Left cardiac atrium (tissue), 4 donors: ENCODE measurements around the gene DLST. TPM values are rescaled to one million over a fixed set of nuclear protein-coding genes. Genes with fewer than 3 reads are reported as not detected.

ENCODE experiments used
- ATAC-seq, 2 donors: fragments of 200-7000 bp; cut with Tn5 transposase; one replicate each; pipeline ENCODE4 v1.9.1; 2020; ENCODE audit warnings: mild to moderate bottlenecking in 2 of 2, moderate library complexity in 2 of 2
- DNase-seq: peaks from one replicate; pipeline ENCODE4 v3.0.0-alpha.2; 2020
- intact Hi-C, 2 donors: fragments of 100-400 bp; cut with DNase I; formaldehyde crosslinking; loops; one replicate each; pipeline versions ENCODE4 v1.14.1 to v1.15.1; 2022 to 2023
- long read RNA-seq: library from polyadenylated mRNA; unstranded; transcript quantifications from one replicate; pipeline ENCODE4 v2.0.0, GENCODE V29; 2021
- total RNA-seq, 2 donors: library from RNA; stranded (reverse); fragmentation: NEBNext Ultra II Directional; extraction: Animal tissue kit (Norgen Biotek cat#: 25700); gene quantifications; one replicate each; pipeline ENCODE4 v1.2.1, GENCODE V29; 2021
- donor health status: DM: no; HTN: yes; CAD: no.
- donor health status: DM: no; HTN: yes; CAD: no; lungs with severe emphysema.
- donor health status: DM: yes; HTN: yes; CAD: no.
- donor health status: Dilated cardiomyopathy.

Gene DLST
- 100 to 1,000 TPM; 133 to 137 TPM for total RNA-seq
- long read RNA-seq, partial matches to known transcripts: 3 of 7 reads
- long read RNA-seq, other reads (novel, unspliced or antisense): 1 of 7 reads

DNA sequence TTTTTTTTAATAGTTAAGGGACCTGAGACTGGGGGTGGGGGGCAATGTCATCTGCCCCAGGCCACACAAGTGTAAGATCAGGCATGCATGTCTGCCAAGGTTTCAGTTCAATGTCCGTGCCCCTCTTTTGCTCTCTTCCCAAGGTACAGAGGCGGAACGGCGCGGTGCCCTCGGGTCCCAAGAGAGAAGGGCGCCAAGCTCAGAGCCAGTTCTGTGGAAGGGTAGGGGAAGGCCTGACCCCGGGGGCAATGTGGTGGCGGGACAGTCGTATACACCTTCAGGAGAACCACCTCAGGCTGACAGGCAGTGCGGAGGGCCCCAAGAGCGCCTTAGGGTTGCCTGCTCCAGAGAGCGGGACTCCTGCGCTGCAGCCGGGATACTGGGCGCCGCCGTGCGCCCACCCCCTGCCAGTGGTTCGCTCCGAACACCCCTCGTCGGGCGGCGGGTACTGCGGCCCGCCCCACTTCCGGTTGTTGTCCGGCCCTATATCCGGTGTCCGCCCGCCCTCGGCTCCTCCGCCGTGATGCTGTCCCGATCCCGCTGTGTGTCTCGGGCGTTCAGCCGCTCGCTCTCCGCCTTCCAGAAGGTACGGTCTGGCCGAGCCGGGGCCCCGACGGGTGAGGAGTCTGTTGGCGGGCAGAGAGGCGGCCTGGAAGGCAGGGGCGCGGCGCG lies at the start of gene DLST:
DLST (plus strand) TSS at position 486 of the 672 bp plus-strand sequence; CDS start at position 524, 38 bp downstream.
- ATAC-seq (peak; percentile 99), DNase-seq (peak; percentile 90)
- intact Hi-C loops: no loop called here

DNA sequence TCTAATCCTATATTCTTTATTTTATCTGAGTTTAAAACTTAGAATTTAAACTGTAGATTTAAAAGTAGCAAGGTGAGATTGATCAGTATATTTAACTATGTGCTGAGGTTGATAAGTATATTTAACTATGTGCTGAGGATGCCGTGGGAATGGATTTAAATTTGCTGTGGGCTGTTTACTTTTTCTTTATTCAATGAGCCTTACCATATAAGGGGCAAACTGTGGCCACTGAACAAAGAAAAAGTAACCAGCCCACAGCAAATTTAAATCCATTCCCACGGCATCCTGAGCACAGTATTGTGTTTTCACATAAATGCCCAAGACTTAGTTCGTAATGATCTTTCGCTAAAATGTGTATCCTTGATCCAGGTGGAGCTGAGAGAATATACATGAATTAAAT lies 48.9 kb upstream of the DLST start:
- intact Hi-C loops: no loop called here
- DNase-seq (no peak), ATAC-seq (no peak)

DNA sequence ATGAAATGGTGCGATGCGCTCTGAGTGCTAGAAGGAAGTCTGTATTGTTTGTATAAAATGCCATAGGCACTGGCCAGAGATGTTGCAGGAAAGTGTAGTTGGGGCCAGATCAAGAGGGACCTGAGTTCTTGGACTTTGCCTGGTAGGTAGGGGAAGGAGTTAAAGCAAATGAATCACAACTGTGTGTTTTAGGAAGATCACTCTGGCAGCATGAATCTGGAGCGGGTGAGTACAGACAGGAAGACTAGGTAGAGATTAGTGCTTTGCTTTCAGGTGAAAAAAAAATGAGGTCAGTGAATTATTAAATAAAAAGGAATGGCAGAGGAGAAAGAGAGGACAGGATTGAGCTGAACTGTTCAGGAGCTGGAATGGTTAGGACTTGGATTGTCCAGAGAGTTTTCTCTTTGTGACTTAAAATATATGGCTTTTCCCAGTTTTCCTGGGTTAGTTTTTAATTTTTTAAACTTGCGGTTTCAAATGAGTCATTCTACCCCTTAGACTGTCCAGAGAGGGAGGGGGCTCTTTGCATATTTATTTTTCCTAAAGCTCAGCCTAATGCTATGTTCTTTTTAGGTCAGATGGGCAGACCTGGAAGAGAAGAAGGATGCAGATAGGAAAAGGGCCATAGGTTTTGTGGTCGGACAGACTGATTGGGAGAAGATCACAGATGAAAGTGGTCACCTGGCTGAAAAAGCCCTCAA lies 46.9 kb upstream of the DLST start:
- intact Hi-C loops: no loop called here
- ATAC-seq: no peak
- DNase-seq: no peak

DNA sequence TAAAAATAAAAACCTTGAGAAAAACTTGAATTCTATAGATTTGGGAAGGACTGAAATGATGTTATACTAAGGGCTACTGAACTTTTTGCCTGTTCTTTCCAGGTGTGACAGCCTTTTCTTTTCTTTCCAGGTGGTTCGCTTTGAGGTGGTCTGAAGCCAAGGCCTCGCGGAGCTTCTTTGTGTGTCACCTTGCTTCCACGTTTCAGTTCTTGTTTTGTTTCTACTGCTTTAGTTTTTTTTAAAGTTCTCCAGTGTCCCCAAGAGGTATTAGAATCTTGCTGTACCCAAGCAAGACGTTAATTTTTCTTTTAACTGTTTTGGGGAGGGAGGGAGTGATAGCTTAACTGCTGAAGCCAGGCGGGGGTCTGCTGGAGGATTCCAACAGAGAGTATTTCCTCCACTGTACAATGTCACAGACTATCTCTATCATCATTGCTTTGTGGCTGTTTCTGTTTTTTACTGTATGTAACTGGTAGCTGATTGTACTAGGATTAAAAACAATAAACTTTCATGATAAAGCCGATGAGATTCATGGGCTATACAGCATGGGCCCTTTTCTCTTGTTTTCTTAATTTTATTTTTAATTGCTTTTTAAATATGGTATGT lies 46.0 kb upstream of the DLST start:
- intact Hi-C loops: no loop called here
- ATAC-seq: no peak
- no peak for DNase-seq

DNA sequence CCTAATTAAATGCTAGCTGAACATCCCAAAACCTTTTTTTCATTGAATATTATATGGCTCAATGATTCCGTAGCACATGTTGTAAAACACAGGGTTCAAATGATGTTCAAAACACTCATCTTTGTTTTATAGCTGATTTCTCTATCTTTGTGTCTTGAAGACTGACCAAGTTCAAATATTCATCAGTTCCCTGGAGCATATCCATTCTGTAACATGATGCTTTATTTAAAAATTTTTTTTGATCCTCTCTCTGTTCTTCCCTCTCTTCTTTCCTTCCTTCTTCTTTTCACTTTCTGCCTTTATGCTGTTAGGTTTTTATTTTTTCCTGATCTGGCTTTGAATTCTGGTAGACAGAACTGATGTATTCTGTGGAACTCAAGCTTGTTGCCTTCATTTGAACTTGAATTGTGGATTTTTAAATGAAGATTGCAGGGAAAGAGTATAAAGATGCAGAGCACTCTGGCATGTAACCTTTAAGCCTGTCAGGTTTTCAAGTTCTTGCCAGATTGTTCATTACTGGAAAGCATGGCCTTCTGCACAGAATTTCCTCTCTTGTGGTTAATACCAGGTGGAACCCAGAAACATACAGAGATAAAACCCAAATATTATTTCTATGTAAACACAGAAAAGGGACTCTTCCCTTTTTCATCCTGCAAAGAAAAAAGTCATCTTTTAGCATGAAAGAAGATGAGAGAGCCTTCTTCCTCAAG lies 45.3 kb upstream of the DLST start:
- DNase-seq (no peak), ATAC-seq (no peak)
- intact Hi-C loops: no loop called here

DNA sequence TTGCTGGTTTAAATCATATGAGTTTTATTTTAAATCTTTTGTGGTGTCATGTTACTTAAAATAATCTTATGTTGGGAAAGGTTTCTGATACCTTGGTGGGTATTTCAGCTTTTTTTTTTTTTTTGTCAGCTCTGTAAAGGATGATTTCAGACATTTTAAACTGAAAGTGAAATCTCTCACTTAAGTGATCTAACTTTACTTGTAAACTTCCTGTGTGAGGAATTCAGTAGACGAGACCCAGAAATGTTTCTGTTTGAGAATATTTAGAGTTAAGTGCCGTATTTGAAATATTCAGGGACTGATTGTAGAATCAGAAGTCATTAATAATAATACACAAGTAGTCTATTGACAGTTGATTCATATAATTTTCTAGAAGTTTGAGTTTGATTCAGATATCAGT lies 43.5 kb upstream of the DLST start:
- no peak for ATAC-seq

DNA sequence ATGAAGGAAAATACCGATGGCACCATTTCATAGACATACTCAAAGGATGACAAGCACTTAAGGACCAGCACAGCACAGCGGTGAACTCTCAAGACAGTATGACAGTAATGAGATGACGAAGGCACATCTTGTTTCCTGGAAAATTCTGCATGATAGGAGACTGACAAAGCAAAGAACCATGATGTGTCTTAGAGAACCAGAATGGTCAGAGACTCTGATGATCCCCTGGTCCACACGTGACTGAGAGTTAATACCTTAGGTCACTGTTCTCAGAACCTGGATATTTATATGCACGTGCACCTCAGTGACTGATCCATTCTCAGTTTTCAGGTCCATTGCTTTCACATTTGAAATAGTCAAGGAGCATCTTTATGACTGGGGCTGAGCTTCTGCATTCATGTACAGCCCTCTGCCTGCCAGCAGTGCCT lies 41.1 kb upstream of the DLST start:
- DNase-seq (no peak), ATAC-seq (no peak)
- intact Hi-C loops: no loop called here

More for the DNA sequence above, 43.5 kb upstream of the DLST start:
- intact Hi-C loops: no loop called here
- no peak for DNase-seq

DNA sequence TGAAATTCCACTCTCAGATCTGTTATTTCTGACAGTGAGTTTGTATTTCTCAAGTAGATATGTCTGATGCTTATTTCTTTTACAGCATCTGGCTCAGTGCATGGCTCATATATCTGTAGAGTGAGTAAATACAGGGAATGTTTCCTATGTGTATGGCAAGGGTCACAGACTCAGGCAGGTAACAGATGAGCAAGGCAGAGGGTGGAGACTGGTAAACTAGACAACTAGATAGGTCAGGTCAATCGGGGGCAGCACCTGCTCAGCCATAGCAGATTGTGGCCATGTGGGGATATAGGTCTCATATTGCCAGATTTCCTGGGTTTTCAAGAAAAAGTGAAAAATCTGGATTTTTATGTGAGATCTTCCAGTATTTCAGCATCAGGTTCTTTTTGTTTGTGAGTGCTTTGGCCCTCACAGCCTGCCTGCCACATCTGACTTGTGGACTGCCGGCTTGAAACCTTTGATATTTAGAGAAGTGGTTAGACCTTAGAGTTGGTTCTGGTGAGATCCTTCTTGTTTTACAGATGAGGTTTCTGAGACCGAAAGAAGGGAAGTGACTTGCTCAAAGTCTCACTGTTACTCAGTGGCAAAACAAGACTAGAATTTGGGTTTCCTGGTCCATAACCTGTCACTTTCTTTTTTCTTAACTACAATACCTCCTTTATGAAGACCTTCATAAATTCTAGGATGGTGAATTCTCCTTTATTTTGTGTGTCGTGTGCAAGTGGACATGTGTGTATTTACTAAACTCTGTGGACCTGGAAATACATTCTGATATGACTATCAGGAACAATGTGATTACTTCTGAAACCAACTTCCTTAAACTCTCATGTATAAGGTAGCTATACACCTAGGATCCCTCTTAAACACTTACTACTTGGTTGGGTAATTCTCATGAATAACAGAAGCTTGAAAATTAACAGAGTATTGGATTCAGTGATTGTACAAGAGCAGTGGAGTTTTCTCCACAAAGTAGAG lies 40.2 kb upstream of the DLST start:
- ATAC-seq: no peak
- DNase-seq: no peak
- intact Hi-C loops: no loop called here

DNA sequence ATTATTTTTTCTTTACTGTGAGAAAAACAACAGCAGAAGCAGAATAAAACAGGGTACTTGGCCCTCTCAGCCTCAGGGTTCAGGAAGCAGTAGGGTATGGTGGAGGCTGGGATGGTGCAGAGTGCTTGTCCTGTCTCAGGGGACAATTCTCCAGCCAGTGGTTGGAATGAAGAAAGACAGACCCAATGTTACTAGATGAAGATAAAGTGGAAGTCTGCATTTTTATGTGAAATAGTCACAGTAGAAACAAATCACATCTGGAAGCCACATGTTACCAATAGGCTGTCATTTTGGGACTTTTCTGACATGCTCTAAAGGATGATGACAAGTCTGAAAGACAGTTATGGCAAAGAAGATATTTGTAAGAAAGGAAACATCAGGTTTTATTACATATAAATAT lies 38.1 kb upstream of the DLST start:
- DNase-seq (no peak), ATAC-seq (peak; percentile 67 to 77)
- intact Hi-C loops: no loop called here

DNA sequence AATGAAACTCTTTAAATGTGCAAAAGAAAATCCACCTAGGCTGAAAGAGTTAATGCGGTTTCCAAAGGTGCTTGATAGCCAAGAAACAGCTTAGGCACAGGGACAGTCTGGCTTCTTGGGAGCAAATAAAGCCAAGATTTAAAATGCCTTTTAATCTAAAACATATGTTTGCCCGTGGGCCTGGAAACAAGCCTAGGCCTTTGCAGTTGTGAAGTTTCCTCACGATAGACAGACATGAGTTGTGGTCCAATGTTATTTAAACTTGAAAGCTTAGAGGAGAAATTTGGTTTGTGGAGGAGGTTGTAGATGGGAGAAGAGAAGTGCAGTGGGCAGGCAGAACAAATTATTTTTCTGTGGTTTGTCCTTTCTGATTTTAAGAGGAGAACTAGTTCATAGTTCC lies 35.5 kb upstream of the DLST start:
- ATAC-seq (peak; percentile 13 to 58), DNase-seq (no peak)
- intact Hi-C loops: no loop called here

DNA sequence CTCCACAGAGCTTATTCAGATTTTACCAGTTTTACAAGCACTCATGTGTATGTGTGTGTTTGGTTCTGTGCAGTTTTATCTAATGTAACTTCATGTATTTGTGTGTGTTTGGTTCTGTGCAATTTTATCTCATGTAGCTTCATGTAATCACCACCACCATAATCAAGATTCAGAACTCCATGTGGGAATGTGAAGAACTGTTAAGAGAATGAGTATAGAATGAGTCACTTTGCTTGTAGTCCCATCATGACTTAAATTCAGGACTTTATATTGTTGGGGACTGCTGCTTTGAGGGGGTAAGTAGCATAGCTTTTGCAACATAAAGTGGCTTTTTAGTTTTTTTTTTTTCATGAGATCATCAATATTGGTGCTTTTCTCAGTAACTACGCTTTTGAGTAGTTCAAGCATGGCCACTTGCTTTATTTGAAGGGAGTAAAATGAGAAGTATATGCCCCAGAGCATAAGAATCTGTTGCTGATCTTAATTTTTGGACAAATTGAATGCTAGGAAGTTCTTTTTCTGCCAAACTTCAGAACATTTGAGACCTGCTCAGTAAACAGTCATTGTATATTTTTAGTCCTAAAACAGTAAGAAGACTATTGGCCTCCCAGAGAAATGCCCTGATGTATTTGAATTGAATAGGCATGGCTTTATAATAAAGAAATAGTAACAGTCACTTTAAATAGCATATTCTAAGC lies 34.6 kb upstream of the DLST start:
- ATAC-seq (no peak), DNase-seq (no peak)
- intact Hi-C loops: no loop called here

DNA sequence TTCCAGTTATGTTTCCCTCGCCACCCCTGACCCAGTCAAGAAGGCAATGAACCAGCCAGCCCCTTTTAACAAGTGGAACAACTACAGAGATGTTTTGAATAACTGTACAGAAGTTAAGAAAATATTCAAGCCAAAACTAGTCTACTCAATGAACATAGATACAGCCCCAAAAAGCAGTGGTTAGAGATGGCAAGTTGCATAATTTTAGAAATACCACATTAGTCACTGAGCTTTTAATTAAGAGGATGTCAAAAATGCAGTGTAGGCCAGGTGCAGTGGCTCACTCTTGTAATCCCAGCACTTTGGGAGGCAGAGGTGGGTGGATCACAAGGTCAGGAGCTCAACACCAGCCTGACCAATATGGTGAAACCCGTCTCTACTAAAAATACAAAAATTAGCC lies 32.9 kb upstream of the DLST start:
- intact Hi-C loops: no loop called here
- ATAC-seq: no peak
- DNase-seq: no peak

DNA sequence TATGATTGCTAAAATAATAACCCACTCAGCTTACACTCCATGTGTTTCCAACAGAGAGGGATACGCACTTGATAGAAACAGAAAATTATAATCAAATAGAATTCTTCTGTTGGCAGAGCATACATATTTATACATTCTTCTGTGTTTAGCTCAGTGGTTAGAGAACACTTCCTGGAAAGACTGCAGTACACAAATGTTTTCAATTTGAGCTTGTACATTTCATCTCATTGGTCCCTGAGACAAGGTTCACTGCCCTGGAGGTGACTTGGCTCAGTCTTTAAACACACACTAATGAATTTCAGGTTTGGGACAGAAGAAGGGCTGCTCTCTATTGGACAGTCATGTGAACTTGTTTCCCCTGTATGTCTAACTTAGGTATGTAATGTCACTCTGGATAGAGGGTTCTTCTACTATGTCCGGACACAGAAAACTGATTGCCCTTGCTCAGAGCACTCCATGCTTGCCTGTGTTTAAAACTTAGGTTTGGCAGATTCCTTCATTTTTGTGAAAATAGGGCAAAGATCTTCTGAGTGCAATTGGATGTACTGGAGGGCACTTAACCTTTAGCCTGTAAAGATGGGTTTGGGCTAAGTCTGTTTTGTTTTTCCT lies 28.7 kb upstream of the DLST start:
- intact Hi-C loops: no loop called here
- peak in 1 of 2 donors; percentile 12 for ATAC-seq
- DNase-seq: no peak

DNA sequence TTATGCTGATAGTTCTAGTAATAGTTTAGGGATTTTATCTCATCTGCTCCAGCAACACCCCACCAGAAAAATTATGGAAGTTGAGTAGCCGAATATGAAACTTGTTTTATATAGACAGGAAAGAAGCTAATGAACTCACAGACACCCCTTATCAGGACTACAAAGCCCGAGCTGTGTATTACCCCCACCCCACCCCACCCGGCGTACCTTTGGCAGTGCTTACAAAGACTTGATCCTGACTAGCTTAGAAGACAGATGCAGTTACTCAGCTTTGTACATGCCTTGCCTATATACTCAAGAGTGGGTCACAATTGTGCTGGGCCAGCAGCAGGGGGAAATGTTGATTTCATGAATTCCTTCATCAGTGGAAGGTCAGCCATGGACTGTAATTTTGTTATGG lies 28.1 kb upstream of the DLST start:
- ATAC-seq: no peak
- intact Hi-C loops: no loop called here
- no peak for DNase-seq

DNA sequence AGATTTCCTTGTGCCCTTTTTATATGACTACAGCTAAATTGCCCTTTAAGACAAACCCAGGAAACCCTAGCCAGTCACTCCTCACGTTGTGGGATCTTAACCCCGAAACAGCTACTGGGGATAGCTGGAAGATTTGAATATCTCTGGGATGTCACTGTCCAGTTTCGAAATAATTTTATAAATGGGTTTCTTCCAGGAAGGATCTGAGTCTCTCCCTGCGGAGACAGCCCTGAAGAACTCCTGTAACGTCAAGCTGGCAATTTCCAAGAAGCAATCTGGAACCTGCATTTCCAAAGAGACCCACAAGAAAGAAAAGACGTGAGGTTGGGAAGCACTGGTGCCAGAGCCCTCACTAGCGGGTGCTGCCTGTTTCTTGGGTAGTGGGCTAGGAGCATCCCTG lies 26.7 kb upstream of the DLST start:
- no peak for DNase-seq
- no peak for ATAC-seq
- intact Hi-C loops: no loop called here

DNA sequence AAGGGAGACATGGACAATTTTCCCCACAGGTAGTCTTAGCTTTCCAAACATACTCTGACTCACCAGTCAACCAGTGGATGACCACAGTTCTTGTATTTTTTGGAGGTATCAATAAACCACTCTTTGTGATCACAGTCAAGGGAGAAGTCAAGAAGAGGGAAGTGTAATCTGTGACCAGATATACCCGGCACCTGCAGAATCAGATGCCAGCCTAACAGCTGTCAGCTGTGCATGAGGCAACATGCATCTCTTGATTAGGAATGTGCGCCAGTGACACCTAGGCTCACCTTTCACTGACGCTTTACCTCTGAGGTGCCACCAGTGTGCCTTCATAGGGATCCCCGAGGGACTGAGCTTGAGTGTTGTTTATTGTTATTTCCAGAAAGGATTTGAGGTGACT lies 25.8 kb upstream of the DLST start:
- ATAC-seq: no peak
- DNase-seq: no peak
- intact Hi-C loops: no loop called here

DNA sequence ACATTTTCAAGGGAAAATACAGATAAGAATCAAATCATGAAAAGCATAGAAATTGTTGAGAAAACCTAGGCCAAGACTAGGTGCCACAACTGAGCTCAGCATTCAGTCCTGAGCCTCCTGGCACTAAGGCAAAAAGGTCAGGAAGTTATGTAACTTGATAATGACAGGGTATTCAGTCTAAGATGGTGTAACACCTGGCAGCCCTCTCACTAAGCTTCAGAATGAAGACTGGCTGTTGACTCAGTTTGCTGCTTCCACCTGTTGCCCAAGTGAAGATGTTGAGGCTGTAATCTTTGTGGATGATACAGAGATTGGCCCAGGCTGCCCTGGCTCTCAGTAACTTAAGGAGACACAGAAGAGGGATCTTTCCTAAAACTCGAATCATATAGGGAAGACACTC lies 25.4 kb upstream of the DLST start:
- intact Hi-C loops: no loop called here
- no peak for DNase-seq
- ATAC-seq: no peak

DNA sequence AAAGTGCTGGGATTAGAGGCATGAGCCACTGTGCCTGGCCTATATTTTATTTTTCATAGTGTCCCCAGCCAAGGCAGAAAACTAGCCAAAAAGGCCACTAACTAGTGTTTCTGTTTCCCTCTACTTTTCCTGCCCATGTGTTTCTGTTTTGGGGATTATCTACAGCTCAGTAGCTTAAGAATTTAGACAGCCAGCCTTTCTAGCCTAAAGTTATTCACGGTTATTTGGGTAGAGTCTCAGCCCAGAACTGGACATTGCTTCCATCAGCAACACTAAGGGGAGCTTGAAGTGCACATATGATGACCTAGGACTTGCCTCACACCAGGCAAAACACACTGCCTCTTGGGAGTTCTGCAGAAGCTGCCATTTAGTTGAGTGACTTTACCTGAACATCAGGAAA lies 23.7 kb upstream of the DLST start:
- ATAC-seq (no peak), DNase-seq (no peak)
- intact Hi-C loops: no loop called here
